Cardiac muscle cell (in vitro differentiated cells and primary cell): ENCODE measurements around the gene STRIP2. TPM values are rescaled to one million over a fixed set of nuclear protein-coding genes. Genes with fewer than 3 reads are reported as not detected.

Experiments used
- DNase-seq, 2 donors: peaks; one replicate each; pipeline versions ENCODE4 v3.0.0 to v3.0.0-alpha.2; 2010 to 2017; ENCODE audit warnings: low read depth in 1 of 2, low spot score in 1 of 2
- H3K27ac ChIP-seq: fragments of 200-600 bp; sonication (generic); 2 replicates; pipeline ENCODE4 v1.5.1; 2016
- H3K27me3 ChIP-seq: fragments of 200-600 bp; sonication (generic); 2 replicates; pipeline ENCODE4 v1.6.0; 2016; ENCODE audit warnings: control low read depth
- H3K36me3 ChIP-seq: fragments of 200-600 bp; sonication (generic); 2 replicates; pipeline ENCODE4 v1.5.1; 2016; ENCODE audit warnings: control low read depth
- H3K4me1 ChIP-seq: fragments of 200-600 bp; sonication (generic); 2 replicates; pipeline ENCODE4 v1.8.1; 2017; ENCODE audit warnings: low read depth, mild to moderate bottlenecking, mixed run types
- H3K4me3 ChIP-seq: fragments of 200-600 bp; sonication (generic); 2 replicates; pipeline ENCODE4 v1.5.1; 2016; ENCODE audit warnings: mild to moderate bottlenecking
- H3K9me3 ChIP-seq: fragments of 200-600 bp; sonication (generic); 2 replicates; pipeline ENCODE4 v1.5.1; 2017; ENCODE audit warnings: low read depth, mild to moderate bottlenecking, control low read depth
- CTCF ChIP-seq: IDR thresholded peaks from 2 replicates; pipeline ENCODE4 v1.5.1; 2012; ENCODE audit warnings: low read depth, mild to moderate bottlenecking, low read length
- polyA plus RNA-seq: library from polyadenylated mRNA; unstranded; fragments of >200 nt; fragmentation: Nextera tagmentation; extraction: Ambion mirVana; gene quantifications from 2 replicates; pipeline ENCODE4 v1.2.1, GENCODE V29; 2016
- total RNA-seq: library from RNA; depleted of rRNA; stranded (reverse); fragments of >200 nt; gene quantifications from 2 replicates; pipeline ENCODE4 v1.2.3, GENCODE V29; 2016

Gene STRIP2
- total and polyA plus RNA-seq, 2 experiments from 2014 or later, result 22.0 to 23.5 TPM

DNA sequence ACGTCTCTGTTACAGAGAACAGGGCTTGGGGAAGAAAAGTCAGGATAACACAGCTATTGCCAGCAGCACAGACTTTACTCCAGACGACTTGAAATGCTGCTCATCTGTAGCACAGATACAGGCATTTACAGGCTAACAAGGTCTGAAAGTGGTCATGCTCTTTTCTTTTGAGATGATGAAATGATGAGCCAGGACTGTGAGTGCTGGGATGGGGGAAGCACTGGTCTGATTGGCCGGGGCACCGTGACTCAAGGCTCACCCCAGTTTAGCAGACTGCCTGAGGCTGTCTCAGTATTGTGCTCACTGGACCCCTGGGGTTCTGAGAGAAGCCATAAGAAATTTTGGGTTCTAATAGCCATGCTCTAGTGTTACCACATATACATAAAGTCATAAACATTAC lies 80.5 kb downstream of the STRIP2 start:
- no peak overlapping the region for H3K27ac ChIP-seq

GRCh38 chr7:129515381-129515780 lies 81.1 kb downstream of the STRIP2 start:
- Histone ChIP-seq H3K9me3 (no peaks in the 10 kb centered on the region), H3K27me3 (no peaks in the 10 kb centered on the region), H3K4me3 (no peak overlapping the region), H3K36me3 (no peaks in the 10 kb centered on the region), H3K27ac (no peak overlapping the region), H3K4me1 (no peaks in the 10 kb centered on the region)
- DNase-seq, result no peak
- no peak for TF ChIP-seq CTCF

More for the DNA sequence above, 80.5 kb downstream of the STRIP2 start:
- Histone ChIP-seq H3K4me1 (no peaks in the 10 kb centered on the region), H3K4me3 (no peak overlapping the region), H3K27me3 (no peaks in the 10 kb centered on the region), H3K36me3 (no peaks in the 10 kb centered on the region), H3K9me3 (no peaks in the 10 kb centered on the region)
- no peak for TF ChIP-seq CTCF
- DNase-seq, result no peak

- no peaks in the 10 kb centered on the region for H3K36me3 ChIP-seq
- no peak for TF ChIP-seq CTCF
- H3K4me3 ChIP-seq, result no peak overlapping the region
- H3K9me3 ChIP-seq, result no peaks in the 10 kb centered on the region
- DNase-seq, result no peak
- H3K4me1 ChIP-seq, result no peaks in the 10 kb centered on the region
- no peak overlapping the region for H3K27ac ChIP-seq
- no peaks in the 10 kb centered on the region for H3K27me3 ChIP-seq
Observed at GRCh38 chr7:129517931-129518330, 83.7 kb downstream of the STRIP2 start.

DNA sequence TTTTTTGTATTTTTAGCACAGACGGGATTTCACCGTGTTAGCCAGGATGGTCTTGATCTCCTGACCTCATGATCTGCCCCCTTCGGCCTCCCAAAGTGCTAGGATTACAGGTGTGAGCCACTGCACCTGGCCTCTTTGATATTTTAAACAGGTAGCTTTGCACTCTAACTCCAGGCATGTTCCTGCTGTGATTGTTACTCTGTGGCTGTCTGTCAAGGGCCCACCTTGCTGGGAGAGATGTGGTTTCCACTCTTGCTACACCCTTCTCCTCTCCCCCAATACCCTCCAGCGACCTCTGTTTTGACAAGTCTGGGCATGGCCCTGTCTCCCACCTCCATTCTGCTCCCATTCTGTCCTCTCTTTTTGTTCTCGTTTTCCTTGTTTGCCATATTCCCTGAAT lies 85.2 kb downstream of the STRIP2 start:
- Histone ChIP-seq H3K27ac (no peak overlapping the region), H3K4me1 (no peaks in the 10 kb centered on the region), H3K27me3 (peaks cover 3% of the 10 kb centered on the region), H3K4me3 (no peak overlapping the region), H3K36me3 (no peaks in the 10 kb centered on the region), H3K9me3 (no peaks in the 10 kb centered on the region)
- no peak for TF ChIP-seq CTCF
- DNase-seq, result no peak

- no peak for TF ChIP-seq CTCF
- Histone ChIP-seq H3K9me3 (no peaks in the 10 kb centered on the region), H3K27me3 (peaks cover 3% of the 10 kb centered on the region), H3K27ac (no peak overlapping the region), H3K4me1 (no peaks in the 10 kb centered on the region), H3K4me3 (no peak overlapping the region), H3K36me3 (no peaks in the 10 kb centered on the region)
- peak; percentile 6 to 70 for DNase-seq
Observed at GRCh38 chr7:129522088-129522970, 88.1 kb downstream of the STRIP2 start.
